Sigmoid colon (tissue), 4 donors: Measurements from ENCODE around the gene BMPR1A.

Source experiments
- CTCF ChIP-seq, 4 experiments: fragments of 450-650 bp in 3 of 4; fragments of 200-600 bp in 1 of 4; IDR thresholded peaks; one replicate each; pipeline ENCODE4 v1.5.1; 2016 to 2019; ENCODE audit warnings: antibody characterized with exemption in 4 of 4, mild to moderate bottlenecking in 3 of 4, moderate library complexity in 2 of 4
- EP300 ChIP-seq, 4 donors: sonication (generic); formaldehyde crosslinking; IDR thresholded peaks; one replicate each; pipeline ENCODE4 v1.6.1; 2017; ENCODE audit warnings: antibody characterized with exemption in 4 of 4
- POLR2A ChIP-seq, 2 donors: fragments of 450-650 bp; IDR thresholded peaks; one replicate each; pipeline ENCODE4 v1.6.1; 2016; ENCODE audit warnings: antibody characterized with exemption in 2 of 2, mild to moderate bottlenecking in 2 of 2, moderate library complexity in 2 of 2
- POLR2AphosphoS5 ChIP-seq, 4 donors: sonication (generic); formaldehyde crosslinking; IDR thresholded peaks; one replicate each; pipeline ENCODE4 v1.6.1; 2017; ENCODE audit warnings: antibody characterized with exemption in 4 of 4

GRCh38 chr10:86945361-86946212 lies 189.2 kb downstream of the BMPR1A start:
- no peak for TF ChIP-seq CTCF (IDR thresholded peaks at IDR 0.05)
- no peak for TF ChIP-seq POLR2AphosphoS5 (IDR thresholded peaks at IDR 0.05)
- no peak for TF ChIP-seq POLR2A (IDR thresholded peaks at IDR 0.05)
- no peak for TF ChIP-seq EP300 (IDR thresholded peaks at IDR 0.05)
